HepG2 (cell line): Measurements from ENCODE around the gene UBXN1.
"Not testable (repeated sequence)": the region's sequence is repeated elsewhere in the genome, so short reads cannot be mapped to it uniquely, and the experiment has no call there.

Experiments used
- ATF7 ChIP-seq, 2 experiments: fragments of 450-650 bp in 1 of 2; sonication (generic) in 1 of 2; formaldehyde crosslinking in 1 of 2; IDR thresholded peaks; 2 replicates each; pipeline versions ENCODE4 v1.4.0 to v1.6.1; 2016 to 2020; ENCODE audit warnings: antibody characterized with exemption in 1 of 2, mild to moderate bottlenecking in 1 of 2, missing genetic modification reagents in 1 of 2
- HCFC1 ChIP-seq: fragments of 150-350 bp; IDR thresholded peaks from 2 replicates; pipeline ENCODE4 v1.6.1; 2014; ENCODE audit warnings: low read depth, low read length
- HNF4A ChIP-seq: sonication (generic); formaldehyde crosslinking; IDR thresholded peaks from 2 replicates; pipeline ENCODE4 v1.4.0; 2020; ENCODE audit warnings: missing genetic modification reagents
- ZNF143 ChIP-seq: sonication (generic); formaldehyde crosslinking; IDR thresholded peaks from 2 replicates; pipeline ENCODE4 v1.4.0; 2020; ENCODE audit warnings: missing genetic modification reagents
- ZNF160 ChIP-seq: sonication (generic); formaldehyde crosslinking; IDR thresholded peaks from 2 replicates; pipeline ENCODE4 v1.8.0; 2022; ENCODE audit warnings: mild to moderate bottlenecking, inconsistent platforms, missing genetic modification reagents

GRCh38 chr11:62675415-62675814 lies 3.5 kb downstream of the UBXN1 start:
- TF ChIP-seq HNF4A (CRISPR knock-in tag); HCFC1; ATF7 (IDR thresholded peaks at IDR 0.05); ATF7 (CRISPR knock-in tag; IDR thresholded peaks at IDR 0.05); ZNF160 (CRISPR knock-in tag); ZNF143 (CRISPR knock-in tag): not testable (repeated sequence)
